GM18873 (cell line): ENCODE data around the gene CREBZF.
"Not testable (repeated sequence)": the region's sequence is repeated elsewhere in the genome, so short reads cannot be mapped to it uniquely, and the experiment has no call there.

ENCODE experiments used
- ATAC-seq: cut with Tn5 transposase; IDR thresholded peaks from one replicate; pipeline ENCODE4 v1.9.1; 2021; ENCODE audit warnings: mild to moderate bottlenecking, moderate library complexity, moderate number of reproducible peaks; ENCODE audit not compliant: unreplicated experiment, low FRiP score

CREBZF gene

DNA sequence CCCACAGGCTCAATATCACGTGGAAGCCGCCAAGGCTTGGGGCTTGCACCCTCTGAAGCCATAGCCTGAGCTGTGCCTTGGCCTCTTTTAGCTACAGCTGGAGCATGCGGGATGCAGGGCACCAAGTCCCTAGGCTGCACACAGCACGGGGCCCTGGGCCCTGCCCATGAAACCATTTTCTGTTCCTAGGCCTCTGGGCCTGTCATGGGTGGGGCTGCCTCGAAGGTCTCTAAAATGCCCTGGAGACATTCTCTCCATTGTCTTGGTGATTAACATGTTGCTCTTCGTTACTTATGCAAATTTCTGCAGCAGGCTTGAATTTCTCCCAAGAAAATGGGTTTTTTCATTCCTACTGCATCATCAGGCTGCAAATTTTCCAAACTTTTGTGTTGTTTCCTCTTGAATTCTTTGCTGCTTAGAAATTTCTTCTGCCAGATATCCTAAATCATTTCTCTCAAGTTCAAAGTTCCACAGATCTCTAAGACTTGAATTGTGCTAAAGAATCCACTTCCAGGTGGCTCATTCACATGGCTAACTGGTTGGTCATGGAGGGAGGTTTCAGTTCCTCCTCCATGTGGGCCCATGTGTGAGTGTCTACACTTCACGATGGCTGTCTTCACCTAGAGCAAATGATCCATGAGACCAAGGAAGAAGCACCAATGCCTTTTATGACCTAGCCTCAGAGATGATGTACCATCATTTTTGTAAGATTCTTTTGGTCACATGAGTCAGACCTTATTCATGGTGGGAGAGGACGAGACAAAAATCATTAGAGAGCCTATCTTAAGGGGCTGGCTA, 7.4 kb upstream of the CREBZF start:
- no peak for ATAC-seq

DNA sequence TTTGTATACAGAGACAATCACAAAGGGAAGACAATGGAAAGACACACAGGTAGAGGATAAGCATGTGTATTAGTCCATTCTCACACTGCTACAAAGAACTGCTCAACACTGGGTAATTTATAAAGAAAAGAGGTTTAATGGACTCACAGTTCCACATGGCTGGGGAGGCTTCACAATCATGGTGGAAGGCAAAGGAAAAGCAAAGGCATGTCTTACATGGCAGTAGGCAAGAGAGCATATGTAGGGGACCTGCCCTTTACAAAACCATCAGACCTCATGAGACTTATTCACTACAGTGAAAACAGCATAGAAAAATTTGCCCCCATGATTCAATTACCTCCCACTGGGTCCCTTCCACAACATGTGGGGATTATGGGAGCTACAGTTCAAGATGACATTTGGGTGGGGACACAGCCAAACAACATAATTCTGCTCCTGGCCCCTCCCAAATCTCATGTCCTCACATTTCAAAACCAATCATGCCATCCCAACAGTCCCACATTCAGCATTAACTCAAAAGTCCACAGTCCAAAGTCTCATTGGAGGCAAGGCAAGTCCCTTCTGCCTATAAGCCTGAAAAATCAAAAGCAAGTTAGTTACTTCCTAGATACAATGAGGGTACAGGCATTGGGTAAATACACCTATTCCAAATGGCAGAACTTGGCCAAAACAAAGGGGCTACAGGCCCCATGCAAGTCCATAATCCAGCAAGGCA, 6.2 kb upstream of the CREBZF start:
- ATAC-seq, result not testable (repeated sequence)

DNA sequence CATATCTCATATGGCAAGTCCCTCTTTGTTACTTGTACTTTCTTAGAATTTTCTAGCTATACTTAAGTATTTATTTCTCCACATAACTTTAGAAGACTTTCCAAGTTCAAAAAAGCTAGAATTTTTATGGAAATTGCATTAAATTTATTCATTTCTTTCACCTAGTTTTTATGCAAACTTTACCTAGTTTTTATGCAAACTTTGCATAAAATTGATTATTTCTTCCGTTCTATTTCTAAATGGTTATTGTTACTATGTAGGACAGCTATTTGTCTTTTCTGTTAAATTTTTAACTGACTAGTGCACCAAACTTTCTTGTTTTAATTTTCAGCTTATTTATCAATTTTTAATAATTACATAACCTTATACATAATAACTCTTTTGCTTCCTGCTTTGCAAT, 3.2 kb upstream of the CREBZF start:
- ATAC-seq, result no peak

DNA sequence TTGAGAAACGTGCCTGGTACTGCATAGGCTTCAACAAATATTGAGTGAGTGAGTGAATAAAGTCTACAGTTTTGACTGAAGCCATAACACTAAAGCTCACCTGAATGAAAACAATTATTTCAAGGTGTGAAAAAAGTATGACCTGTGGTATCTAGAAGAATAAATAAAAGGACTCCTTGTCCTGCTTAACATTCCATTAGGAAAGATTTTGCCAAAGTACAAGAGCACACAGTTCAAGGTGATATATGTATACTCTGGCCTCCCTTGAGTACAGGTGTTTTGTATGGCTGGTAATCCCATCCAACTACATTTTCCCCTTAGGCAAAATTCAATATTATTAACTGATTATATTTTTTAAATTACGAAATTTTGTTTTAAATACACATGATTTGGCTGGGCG, 1.8 kb upstream of the CREBZF start:
- no peak for ATAC-seq

DNA sequence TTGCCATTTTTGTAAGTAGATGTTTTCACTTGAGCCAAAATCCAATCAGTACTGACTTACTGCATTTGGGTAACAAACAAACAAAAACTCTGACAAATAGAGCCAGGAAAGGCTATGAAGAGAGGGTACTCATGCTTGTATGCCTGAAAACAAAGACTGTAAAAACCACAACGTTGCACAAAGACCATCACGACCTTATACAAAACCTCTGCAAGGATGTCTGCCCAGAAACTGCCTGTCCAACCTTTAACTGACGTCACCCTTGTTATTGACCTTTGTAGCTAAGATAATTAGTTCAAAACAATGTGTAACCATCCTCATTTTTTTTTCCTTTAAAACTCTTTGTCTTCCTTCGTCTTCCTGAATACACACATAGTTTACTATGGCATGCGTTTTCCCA, 804 bp upstream of the CREBZF start:
- ATAC-seq, result no peak

DNA sequence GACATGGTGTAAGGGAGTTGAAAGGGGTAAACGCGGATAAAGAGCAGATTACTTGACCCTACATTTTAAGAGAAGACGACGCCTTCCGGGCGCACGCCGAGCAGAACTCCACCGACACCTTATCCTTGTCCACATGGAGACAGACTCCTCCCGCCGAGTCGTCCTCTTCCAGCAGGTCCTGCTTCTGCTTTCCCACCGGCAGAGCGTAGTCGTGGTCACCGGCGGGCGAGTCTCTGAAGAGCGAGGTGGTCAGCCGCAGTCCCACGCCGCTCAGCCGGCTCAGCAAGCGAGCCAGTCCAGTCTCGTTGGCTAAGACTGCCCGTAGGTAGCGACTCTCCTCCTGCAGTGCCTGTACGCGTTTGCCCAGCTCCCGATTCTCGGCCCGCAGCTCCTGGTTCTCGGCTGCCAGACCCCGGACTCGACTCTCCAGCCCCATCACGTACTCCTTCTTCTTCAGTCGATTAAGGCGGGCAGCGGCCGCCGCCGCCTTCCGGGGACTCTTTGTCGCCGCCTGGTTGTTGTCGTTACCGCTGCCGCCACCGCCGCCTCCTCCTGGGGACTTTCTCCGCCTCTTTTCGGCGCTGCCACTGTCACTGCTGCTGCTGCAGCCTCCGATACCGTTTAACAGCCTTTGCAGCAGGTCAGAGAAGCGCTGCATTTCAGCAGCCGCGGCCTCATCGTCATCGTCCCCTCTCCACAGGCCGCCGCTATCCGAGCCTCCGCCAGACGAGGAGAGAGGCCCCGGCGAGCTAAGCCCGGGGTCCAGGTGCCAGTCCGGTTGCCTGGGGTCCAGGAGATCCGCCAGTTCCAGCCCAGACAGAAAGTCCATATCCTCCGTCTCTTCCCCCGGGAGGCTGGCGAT, 945 bp downstream of the CREBZF start:
- peak; percentile 52 for ATAC-seq

DNA sequence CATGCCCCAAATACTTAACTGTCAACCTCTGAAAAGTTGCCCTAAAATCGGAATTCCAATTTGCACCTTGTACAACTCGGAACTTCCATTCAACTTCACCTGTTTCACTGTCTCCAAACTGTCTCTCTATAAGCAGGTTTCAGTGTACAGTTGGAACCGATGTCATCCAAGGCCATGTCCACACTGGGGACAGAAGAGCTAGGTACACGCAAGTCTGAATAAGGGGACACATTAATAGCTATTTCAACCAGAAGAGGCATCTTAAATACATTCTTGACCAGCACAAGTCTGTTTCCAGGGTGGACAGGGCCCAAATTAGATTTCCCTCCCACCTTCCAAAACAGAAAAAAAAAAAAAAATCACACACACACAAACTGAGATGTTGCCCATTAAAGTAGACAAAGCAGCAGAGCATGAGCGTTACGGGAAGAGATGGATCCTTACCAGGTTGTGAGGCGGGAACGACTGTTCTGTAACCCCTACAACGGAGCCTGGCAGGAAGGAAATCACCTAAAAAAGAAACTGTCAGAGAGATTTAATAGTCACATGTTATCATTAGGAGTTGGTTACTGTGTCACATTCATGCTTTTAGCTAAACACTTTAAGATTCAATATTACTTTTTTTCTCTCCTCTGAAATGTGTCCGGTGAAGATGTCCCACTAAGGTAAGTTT, 1.7 kb downstream of the CREBZF start:
- no peak for ATAC-seq

DNA sequence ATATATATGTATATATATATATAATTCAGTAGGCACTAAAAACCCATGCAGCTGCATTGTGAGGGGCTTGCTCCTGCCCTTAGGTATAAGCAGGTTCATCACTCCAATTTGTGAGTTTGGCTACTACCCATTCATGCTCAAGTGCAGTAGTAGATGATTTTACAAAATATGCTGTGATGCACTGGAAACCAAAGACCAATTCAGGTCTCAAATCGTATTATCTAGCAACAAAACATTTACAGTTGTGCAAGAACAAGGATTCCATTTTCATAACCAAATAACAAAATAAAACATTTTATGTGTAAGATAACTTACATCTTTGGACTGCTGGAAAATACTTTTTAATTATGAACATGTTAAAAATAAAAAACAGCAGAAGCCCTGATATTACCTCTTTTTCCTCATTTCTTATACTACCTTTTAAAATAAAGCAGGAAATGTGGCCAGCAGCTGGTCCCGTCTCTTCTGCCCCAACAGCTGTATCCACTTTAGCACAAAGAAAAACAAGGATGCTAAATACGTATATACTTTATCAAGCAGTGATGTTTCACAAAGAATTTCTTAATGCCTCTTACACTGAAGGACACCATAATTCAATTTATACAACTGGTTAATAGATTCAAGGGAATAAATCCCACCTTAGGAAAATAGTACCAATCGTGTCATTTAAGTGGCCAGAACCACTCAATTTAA, 2.8 kb downstream of the CREBZF start:
- no peak for ATAC-seq

DNA sequence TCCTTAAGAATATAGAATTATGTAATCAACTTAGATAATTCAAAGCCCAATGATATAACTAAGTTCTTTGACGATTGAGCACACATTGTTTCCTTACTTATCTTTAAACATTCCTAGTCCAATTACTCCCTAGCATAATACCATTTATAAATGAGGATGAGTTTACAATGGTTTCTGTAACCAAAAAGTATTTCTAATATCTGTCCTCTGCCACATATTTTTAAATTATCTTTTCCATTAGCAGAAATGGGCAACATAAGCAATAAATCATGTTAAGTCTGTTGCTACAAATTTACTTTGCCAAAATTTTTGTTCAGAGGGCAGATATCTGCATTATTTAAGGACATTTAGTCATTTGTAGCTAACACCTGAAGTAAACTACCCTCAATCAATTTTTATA, 6.7 kb downstream of the CREBZF start:
- no peak for ATAC-seq

DNA sequence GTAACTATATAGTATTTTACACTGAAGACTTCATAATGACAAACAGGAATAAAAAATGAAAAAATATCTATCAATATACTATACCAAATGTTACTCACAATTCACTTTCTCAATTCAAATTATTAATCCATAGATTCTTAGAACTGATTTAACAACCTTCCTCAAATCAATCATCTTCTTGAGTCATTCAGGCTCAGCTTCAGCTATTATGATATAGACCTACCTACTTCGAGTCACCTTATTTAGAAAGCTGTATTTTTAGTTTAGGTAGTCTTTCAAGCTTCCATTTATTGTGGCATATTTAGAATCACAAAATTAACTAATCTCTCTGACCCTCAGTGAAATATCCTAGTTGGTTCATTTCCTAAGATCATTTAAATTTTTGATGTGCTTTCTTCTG, 8.2 kb downstream of the CREBZF start:
- ATAC-seq, result no peak

DNA sequence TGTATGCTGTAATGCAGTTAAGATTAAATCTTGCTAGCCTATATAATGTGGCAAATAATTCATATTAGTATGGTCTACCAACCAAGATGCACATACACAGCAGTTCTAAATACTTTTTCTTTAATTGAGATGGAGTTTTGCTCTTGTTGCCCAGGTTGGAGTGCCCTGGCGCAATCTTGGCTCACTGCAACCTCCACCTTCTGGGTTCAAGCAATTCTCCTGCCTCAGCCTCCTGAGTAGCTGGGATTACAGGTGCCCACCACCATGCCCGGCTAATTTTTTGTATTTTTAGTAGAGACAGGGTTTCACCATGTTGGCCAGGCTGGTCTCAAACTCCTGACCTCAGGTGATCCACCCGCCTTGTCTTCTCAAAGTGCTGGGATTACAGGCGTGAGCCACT, 10.6 kb downstream of the CREBZF start:
- ATAC-seq, result not testable (repeated sequence)

DNA sequence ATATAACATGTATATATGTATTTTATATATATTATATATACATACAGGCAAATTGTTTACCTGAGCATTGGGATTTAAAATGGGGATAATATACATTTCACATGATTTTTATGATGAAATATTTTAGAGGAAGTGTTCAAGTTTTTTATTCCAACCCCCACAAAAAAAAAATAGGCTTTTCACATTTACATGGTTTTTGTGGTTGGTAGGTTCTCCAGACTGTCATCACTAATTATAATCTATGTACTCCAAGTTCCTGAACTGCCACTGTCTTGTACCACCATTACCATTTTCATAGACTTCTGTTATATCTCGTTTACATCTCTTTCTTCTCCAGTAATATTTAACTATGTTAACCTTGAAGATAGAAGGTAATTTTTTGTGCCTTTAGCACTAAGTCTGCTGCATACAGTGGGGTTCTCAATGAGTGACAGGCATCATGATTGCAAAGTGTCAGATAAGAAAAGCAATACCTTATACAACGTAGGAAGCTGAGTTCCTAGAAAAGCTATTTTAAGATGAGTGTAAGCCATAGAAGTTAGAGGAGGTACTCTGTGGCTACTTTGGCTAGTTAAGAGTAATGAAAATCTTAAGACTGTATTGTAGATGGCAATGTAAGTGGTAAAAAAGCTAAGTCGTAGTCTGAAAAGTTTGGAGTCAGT, 12.0 kb downstream of the CREBZF start:
- ATAC-seq, result no peak

DNA sequence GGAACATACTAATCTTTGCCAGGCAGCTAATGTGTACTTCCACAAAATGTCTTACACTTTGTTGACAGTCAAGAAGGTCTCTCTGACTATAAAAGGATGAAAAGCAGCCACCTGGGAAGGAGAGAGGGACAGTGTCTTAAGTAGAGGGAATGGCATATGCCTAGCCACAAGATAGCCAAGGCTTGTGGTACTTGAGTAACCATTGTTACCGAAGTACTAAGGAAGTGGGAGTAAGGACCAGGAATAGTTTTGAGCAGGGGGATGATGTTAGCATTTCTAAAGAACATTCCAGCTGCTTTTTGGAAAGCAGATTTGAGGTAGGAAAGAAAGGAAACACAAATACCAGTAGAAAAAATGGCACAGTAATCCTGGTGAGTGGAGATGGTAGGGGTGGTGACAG, 13.8 kb downstream of the CREBZF start:
- no peak for ATAC-seq

DNA sequence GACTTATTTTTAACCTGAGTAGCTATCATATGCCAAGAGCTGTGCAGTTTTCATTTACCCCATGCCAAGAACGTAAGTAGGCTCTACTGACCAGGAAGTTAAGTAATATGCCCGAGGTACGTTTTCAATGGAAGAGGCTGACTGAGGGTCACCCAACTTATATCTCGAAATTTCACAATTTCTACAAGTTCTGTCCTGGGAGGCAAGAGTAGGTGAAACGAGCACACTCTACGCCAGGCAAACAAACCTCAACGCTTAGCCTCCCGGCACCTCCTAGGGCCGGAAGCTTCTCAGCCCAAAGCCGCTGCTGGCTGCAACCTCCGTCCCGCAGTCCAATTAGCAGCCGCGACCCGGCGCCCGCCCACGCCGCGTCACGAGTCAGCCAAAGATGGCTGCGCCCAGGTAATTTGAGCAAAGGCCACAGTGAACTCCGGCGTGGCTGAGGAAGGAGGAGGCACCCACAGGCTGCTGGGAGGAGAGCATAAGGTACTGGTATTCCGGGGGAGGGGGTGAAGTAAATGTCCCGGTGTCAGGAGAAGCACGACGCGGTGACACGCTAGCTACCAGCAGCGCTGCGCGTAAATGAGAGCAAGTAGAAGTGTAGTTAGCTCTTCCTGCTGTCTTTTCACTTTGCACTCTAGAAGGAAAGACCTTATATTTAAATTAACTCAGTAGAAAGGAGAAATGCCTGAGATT, 17.2 kb downstream of the CREBZF start, which contains the start of gene TMEM126A:
Gene TMEM126A, plus strand, starts transcription at position 364 of the 696 bp plus-strand sequence. CDS start 2,289 bp downstream, outside the sequence.
- peak; percentile 99 for ATAC-seq

DNA sequence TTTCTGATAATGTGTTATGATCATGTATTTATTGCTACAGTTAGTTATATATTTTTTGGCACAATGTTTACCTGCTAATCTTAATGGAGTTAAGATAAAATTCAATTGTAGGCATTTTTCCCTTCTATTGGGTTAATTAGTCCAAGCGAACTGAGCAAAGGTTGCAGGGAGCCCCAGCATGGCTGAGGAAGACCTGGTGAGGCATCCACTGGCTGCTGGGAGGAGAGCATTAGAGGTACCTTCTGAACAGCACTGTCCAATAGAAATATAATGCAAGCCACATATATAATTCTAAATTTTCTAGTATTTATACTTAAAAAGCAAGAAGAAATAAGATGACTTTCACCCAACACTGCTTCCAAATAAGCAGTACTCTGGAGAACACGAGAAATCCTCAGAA, 17.9 kb downstream of the CREBZF start:
- peak; percentile 3 for ATAC-seq

DNA sequence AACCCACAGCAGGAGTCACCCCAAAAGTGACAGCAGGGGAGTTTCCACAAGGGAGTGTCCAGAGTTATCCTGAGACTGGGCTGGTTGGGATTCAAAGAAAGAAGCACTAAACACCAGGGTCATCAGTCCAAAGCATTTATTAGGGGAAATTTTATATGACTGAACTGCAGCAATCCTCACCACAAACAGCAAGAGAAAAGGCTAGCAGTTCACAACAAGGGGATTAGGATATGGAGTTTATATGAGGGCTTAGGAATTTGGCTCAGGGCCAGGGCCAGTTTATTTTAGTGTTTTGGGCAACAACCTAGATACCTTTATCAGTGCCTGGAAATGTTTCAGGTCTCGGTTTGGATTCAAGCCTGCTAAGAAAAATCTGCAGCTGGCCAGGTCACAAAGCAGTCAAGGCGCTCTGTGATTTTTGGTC, 21.7 kb downstream of the CREBZF start:
- no peak for ATAC-seq

DNA sequence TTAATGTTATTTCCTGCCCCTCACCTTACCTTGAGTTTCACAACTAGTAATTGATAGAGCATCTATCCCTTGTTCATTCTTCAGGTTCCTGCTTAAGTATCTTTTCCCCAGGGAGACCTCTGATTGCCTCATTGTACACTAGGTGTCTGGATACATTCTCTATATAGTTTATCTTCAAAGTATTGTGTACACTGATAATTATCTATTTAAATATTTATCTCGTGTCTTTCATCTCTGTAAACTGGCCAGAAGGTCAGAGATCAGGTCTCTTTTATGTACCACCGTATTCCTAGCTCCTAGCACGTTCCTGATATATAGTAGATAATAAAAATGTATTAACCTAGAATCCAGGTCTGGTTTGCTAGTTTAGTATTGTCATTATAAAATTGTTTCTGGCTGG, 30.2 kb downstream of the CREBZF start:
- no peak for ATAC-seq

DNA sequence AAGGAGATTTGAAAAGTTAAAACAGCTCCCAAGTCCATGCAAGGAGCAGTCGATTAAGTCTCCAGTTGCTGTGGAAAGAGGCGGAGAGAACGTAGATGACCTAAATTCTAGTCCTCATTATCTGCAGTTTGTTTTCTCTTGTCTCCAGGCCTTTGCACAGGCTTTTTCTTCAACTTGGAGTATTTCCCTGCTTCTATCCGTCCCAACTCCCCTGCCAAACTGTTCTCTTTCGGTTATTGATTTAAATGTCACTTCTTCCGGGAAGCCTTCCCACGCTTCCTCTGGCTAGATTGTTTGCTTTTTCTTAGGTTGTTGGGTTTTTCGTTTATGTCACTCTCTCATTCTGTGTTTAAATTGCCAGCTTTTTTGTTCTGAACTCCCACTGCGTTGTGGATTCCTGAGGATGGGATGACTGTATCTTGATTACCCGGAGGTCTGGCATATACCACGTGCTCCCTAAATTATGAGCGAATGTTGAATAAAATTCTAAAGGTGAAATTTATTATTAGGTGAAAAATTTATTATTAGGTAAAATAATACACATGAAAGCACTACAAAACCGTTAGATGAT, 36.1 kb downstream of the CREBZF start:
- ATAC-seq, result no peak
